Esophagus squamous epithelium (tissue), 5 donors: Measurements from ENCODE around the gene SUCLA2. TPM values are rescaled to one million over a fixed set of nuclear protein-coding genes. Genes with fewer than 3 reads are reported as not detected.

Source experiments
- DNase-seq: peaks from one replicate; lab custom pipeline; 2025; lab: John Stamatoyannopoulos, UW
- H3K27ac ChIP-seq, 4 donors: fragments of 200-600 bp; sonication (generic); one replicate each; pipeline ENCODE4 v1.5.1; 2016 to 2019; ENCODE audit warnings: mild to moderate bottlenecking in 1 of 4
- H3K27me3 ChIP-seq, 4 donors: fragments of 200-600 bp; sonication (generic); 1 replicate in 3 of 4; 2 replicates in 1 of 4; pipeline versions ENCODE4 v1.5.1 to v1.6.0; 2017 to 2021; ENCODE audit warnings: antibody characterized with exemption in 1 of 4
- H3K36me3 ChIP-seq, 3 donors: fragments of 200-600 bp; sonication (generic); one replicate each; pipeline ENCODE4 v1.5.1; 2016 to 2019
- H3K4me1 ChIP-seq, 3 donors: fragments of 200-600 bp; sonication (generic); one replicate each; pipeline ENCODE4 v1.5.1; 2017 to 2019
- H3K4me3 ChIP-seq, 4 donors: fragments of 200-600 bp; sonication (generic); 1 replicate in 3 of 4; 2 replicates in 1 of 4; pipeline ENCODE4 v1.5.1; 2016 to 2019; ENCODE audit warnings: mild to moderate bottlenecking in 2 of 4, moderate library complexity in 1 of 4
- H3K9me3 ChIP-seq, 3 donors: fragments of 200-600 bp; sonication (generic); one replicate each; pipeline ENCODE4 v1.5.1; 2016 to 2019
- POLR2A ChIP-seq, 4 donors: fragments of 450-650 bp; IDR thresholded peaks; one replicate each; pipeline ENCODE4 v1.6.1; 2017; ENCODE audit warnings: antibody characterized with exemption in 4 of 4, mild to moderate bottlenecking in 4 of 4, moderate library complexity in 3 of 4
- WGBS, 2 donors: methylation state at CpG; one replicate each; pipeline ENCODE4 v1.1.5; 2018; 5-methylcytosine and 5-hydroxymethylcytosine counted together
- intact Hi-C: fragments of 100-400 bp; cut with DNase I; formaldehyde crosslinking; loops from one replicate; pipeline ENCODE4 v1.15.0; 2022
- total RNA-seq, 4 donors: library from RNA; depleted of rRNA; stranded (reverse); fragments of >200 nt; gene quantifications; one replicate each; pipeline ENCODE4 v1.1.0, GENCODE V29; 2016
- TF ChIP-seq, protein P1 (sequence below), 6 experiments: fragments of 450-650 bp in 4 of 6; fragments of 200-600 bp in 2 of 6; sonication (generic) in 2 of 6; IDR thresholded peaks; one replicate each; pipeline ENCODE4 v1.5.1; 2016 to 2019; ENCODE audit warnings: antibody characterized with exemption in 6 of 6, mild to moderate bottlenecking in 4 of 6, moderate library complexity in 4 of 6
- donor health status: DM: yes; HTN: yes; CAD: no.

Gene SUCLA2
- total RNA-seq, 4 donors from 2014 or later = 22.7 to 56.6 (median 47.4) TPM

- WGBS, 2 donors = 100% methylated on average over 1 of the region's 1 CpG
- no peak overlapping the region for H3K27ac ChIP-seq
- no peak overlapping the region for H3K4me3 ChIP-seq
- no peaks in the 10 kb centered on the region for H3K9me3 ChIP-seq
- H3K4me1 ChIP-seq = no peaks in the 10 kb centered on the region
- DNase-seq = no peak
- H3K27me3 ChIP-seq = no peaks in the 10 kb centered on the region
- no peak for TF ChIP-seq POLR2A (IDR thresholded peaks at IDR 0.05)
- TF ChIP-seq, protein P1, sequence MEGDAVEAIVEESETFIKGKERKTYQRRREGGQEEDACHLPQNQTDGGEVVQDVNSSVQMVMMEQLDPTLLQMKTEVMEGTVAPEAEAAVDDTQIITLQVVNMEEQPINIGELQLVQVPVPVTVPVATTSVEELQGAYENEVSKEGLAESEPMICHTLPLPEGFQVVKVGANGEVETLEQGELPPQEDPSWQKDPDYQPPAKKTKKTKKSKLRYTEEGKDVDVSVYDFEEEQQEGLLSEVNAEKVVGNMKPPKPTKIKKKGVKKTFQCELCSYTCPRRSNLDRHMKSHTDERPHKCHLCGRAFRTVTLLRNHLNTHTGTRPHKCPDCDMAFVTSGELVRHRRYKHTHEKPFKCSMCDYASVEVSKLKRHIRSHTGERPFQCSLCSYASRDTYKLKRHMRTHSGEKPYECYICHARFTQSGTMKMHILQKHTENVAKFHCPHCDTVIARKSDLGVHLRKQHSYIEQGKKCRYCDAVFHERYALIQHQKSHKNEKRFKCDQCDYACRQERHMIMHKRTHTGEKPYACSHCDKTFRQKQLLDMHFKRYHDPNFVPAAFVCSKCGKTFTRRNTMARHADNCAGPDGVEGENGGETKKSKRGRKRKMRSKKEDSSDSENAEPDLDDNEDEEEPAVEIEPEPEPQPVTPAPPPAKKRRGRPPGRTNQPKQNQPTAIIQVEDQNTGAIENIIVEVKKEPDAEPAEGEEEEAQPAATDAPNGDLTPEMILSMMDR (IDR thresholded peaks at IDR 0.05) = no peak
- no peaks in the 10 kb centered on the region for H3K36me3 ChIP-seq
- intact Hi-C loops = no loop called here
Measured at GRCh38 chr13:48019796-48020195, 18.7 kb upstream of the SUCLA2 start.

- H3K4me1 ChIP-seq = no peaks in the 10 kb centered on the region
- no peak for TF ChIP-seq POLR2A (IDR thresholded peaks at IDR 0.05)
- TF ChIP-seq, protein P1 (IDR thresholded peaks at IDR 0.05) = no peak
- no peaks in the 10 kb centered on the region for H3K36me3 ChIP-seq
- no peak for DNase-seq
- no peaks in the 10 kb centered on the region for H3K27me3 ChIP-seq
- 78 to 90% methylated on average over 2 of the region's 2 CpGs for WGBS, 2 donors
- no peak overlapping the region for H3K4me3 ChIP-seq
- intact Hi-C loops = no loop called here
- H3K9me3 ChIP-seq = no peaks in the 10 kb centered on the region
- H3K27ac ChIP-seq = no peak overlapping the region
Measured at GRCh38 chr13:48018637-48019036, 17.6 kb upstream of the SUCLA2 start.

DNA sequence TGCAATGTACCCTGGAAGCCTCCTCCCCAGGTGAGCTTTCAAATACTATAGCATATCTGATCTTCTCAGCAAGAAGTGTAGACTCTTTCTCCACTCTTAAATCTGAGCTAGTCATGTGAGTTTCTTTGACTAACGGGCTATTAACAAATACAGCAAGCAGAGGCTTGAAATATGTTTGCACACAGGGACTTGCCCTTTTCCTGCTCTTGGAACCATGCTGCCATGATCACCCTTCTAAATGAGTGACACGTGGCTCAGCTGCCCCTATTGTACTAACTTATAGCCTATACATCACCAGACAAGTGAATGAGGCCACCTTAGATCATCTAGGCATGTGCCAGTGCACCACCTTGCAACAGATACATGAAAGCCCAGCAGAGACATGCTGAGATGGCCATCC, 13.3 kb upstream of the SUCLA2 start:
- Histone ChIP-seq H3K27me3 (no peaks in the 10 kb centered on the region), H3K27ac (no peak overlapping the region), H3K4me3 (no peak overlapping the region), H3K9me3 (no peaks in the 10 kb centered on the region), H3K4me1 (peaks cover 0 to 4% (median 0%) of the 10 kb centered on the region in 3 donors), H3K36me3 (peaks cover 0 to 10% (median 0%) of the 10 kb centered on the region in 3 donors)
- 28 to 58% methylated on average over 2 of the region's 2 CpGs for WGBS, 2 donors
- TF ChIP-seq POLR2A (IDR thresholded peaks at IDR 0.05) = no peak
- TF ChIP-seq, protein P1 (IDR thresholded peaks at IDR 0.05) = no peak
- intact Hi-C loops = no loop called here
- DNase-seq = no peak

- intact Hi-C loops = no loop called here
- DNase-seq = no peak
- WGBS, 2 donors = 89 to 93% methylated on average over 1 of the region's 1 CpG
Measured at GRCh38 chr13:48012668-48013067, 11.6 kb upstream of the SUCLA2 start.

DNA sequence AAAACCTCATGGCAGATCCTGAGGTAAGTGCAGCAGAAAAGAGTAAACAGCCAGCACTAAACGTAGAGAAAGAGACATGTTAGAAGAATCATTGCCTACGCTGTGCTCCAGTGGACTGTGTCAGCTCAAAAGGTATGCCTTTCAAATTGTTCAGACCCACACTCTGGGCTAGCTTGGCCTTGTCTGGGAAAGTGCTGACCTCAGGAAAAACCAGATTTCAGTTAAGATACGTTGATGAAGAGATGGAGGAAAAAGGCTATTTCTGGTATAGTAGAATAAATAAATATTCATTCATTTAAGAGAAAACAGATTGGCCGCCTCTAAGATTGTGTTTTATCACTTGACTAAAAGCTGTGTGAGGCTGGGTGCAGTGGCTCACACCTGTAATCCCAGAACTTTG, 9.6 kb upstream of the SUCLA2 start:
- peaks cover 0 to 10% (median 0%) of the 10 kb centered on the region in 3 donors for H3K36me3 ChIP-seq
- H3K9me3 ChIP-seq = no peaks in the 10 kb centered on the region
- no peak for DNase-seq
- WGBS, 2 donors = 82 to 91% methylated on average over 3 of the region's 4 CpGs
- H3K27ac ChIP-seq = no peak overlapping the region
- no peaks in the 10 kb centered on the region for H3K27me3 ChIP-seq
- TF ChIP-seq, protein P1 (IDR thresholded peaks at IDR 0.05) = no peak
- no peak for TF ChIP-seq POLR2A (IDR thresholded peaks at IDR 0.05)
- intact Hi-C loops = no loop called here
- H3K4me3 ChIP-seq = no peak overlapping the region
- peaks cover 0 to 13% (median 4%) of the 10 kb centered on the region in 3 donors for H3K4me1 ChIP-seq

More at GRCh38 chr13:48012668-48013067, 11.6 kb upstream of the SUCLA2 start:
- Histone ChIP-seq H3K4me3 (no peak overlapping the region), H3K36me3 (peaks cover 0 to 10% (median 0%) of the 10 kb centered on the region in 3 donors), H3K27ac (no peak overlapping the region), H3K9me3 (no peaks in the 10 kb centered on the region), H3K27me3 (no peaks in the 10 kb centered on the region), H3K4me1 (peaks cover 0 to 13% (median 4%) of the 10 kb centered on the region in 3 donors)
- TF ChIP-seq POLR2A (IDR thresholded peaks at IDR 0.05) = no peak
- TF ChIP-seq, protein P1 (IDR thresholded peaks at IDR 0.05) = no peak
